GM21360 (cell line): Measurements from ENCODE around the gene SSBP4.

Source experiments
- ATAC-seq: cut with Tn5 transposase; IDR thresholded peaks from one replicate; pipeline ENCODE4 v1.9.1; 2021; ENCODE audit warnings: mild to moderate bottlenecking, moderate library complexity; ENCODE audit not compliant: unreplicated experiment

The SSBP4 gene

GRCh38 chr19:18441804-18442788, 22.9 kb downstream of the SSBP4 start:
- no peak for ATAC-seq

- no peak for ATAC-seq
Measured at GRCh38 chr19:18442941-18443340, 23.7 kb downstream of the SSBP4 start.

- ATAC-seq = no peak
Measured at GRCh38 chr19:18443406-18443805, 24.2 kb downstream of the SSBP4 start.

- ATAC-seq = no peak
Measured at GRCh38 chr19:18443831-18444230, 24.6 kb downstream of the SSBP4 start.

GRCh38 chr19:18444513-18444912, 25.3 kb downstream of the SSBP4 start:
- no peak for ATAC-seq

- no peak for ATAC-seq
Measured at GRCh38 chr19:18445262-18445948, 26.2 kb downstream of the SSBP4 start.

GRCh38 chr19:18446145-18446810, 27.1 kb downstream of the SSBP4 start:
- no peak for ATAC-seq

- no peak for ATAC-seq
Measured at GRCh38 chr19:18446811-18447359, 27.7 kb downstream of the SSBP4 start.

- ATAC-seq = no peak
Measured at GRCh38 chr19:18449552-18449951, 30.4 kb downstream of the SSBP4 start.

GRCh38 chr19:18450021-18450930, 31.1 kb downstream of the SSBP4 start:
- no peak for ATAC-seq

GRCh38 chr19:18450931-18451836, 32.0 kb downstream of the SSBP4 start:
- ATAC-seq = no peak

GRCh38 chr19:18452386-18452785, 33.2 kb downstream of the SSBP4 start:
- no peak for ATAC-seq

GRCh38 chr19:18453269-18454024, 34.2 kb downstream of the SSBP4 start:
- no peak for ATAC-seq

- ATAC-seq = no peak
Measured at GRCh38 chr19:18456279-18456678, 37.1 kb downstream of the SSBP4 start.

GRCh38 chr19:18456974-18457373, 37.8 kb downstream of the SSBP4 start:
- no peak for ATAC-seq

GRCh38 chr19:18457483-18458331, 38.5 kb downstream of the SSBP4 start:
- no peak for ATAC-seq

- ATAC-seq = no peak
Measured at GRCh38 chr19:18460900-18461299, 41.7 kb downstream of the SSBP4 start.
